A549 (cell line): ENCODE results near the gene PTPRN2.

Experiments
- CTCF ChIP-seq: fragments of >200 bp; sonication (Bioruptor Twin); formaldehyde crosslinking; IDR thresholded peaks from 3 replicates; pipeline ENCODE4 v1.5.1; 2016
- KDM1A ChIP-seq: fragments of 200-600 bp; sonication (generic); IDR thresholded peaks from 2 replicates; pipeline ENCODE4 v1.6.1; 2016; ENCODE audit warnings: low read depth, mild to moderate bottlenecking
- REST ChIP-seq: fragments of 200-600 bp; sonication (generic); IDR thresholded peaks from 2 replicates; pipeline ENCODE4 v1.6.1; 2016; ENCODE audit warnings: antibody characterized with exemption, mild to moderate bottlenecking, moderate library complexity
- SREBF2 ChIP-seq: fragments of 450-650 bp; IDR thresholded peaks from 2 replicates; pipeline ENCODE4 v1.6.1; 2014; ENCODE audit warnings: mild to moderate bottlenecking, moderate library complexity

GRCh38 chr7:158494162-158494586, 93.4 kb downstream of the PTPRN2 start:
- TF ChIP-seq CTCF (0 out of 3 replicates have a peak, but pooled peaks have one; percentile 7), KDM1A (no peak), SREBF2 (no peak), REST (no peak)
